Measurements from ENCODE around the gene IZUMO4.

Gene IZUMO4

DNA sequence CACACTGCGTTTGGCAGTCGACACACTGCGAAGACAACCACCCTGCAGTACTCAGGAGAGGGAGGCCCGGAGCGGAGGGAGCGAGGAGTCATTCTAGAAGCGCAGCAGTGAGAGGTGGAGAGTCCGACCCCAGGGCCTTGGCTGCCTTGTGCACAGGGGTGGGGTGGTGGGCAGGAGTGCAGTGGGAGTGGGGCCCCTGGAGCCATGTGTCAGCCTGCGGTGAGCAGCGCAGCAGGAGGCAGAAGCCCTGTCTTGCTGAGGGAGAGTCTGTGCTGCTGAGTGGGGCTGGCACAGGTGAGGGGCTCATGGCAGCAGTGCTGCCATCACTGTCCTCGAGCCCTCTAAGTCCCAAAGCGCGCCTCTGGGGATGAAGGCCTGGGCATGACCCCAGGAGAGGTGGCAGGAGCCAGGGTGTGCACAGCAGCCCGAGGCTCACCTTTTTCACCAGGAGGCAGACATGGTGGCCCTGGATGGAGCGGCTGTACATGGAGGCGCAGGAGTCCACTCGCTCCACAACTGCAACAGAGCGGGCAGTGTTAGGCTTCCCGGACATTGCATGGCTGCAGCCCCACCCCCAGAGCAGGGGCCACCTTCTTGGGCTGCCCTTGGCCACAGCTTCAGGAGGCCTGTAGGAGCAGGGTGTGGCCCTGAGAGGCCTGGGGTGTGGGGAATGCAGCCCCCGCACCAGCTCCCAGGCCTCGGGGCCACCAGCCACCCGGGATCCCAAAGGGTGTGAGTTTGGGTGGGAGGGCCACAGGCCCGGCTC lies 11.7 kb downstream of the IZUMO4 start:
- no peak for DNase-seq (ENCODE audit: low spot score)

DNA sequence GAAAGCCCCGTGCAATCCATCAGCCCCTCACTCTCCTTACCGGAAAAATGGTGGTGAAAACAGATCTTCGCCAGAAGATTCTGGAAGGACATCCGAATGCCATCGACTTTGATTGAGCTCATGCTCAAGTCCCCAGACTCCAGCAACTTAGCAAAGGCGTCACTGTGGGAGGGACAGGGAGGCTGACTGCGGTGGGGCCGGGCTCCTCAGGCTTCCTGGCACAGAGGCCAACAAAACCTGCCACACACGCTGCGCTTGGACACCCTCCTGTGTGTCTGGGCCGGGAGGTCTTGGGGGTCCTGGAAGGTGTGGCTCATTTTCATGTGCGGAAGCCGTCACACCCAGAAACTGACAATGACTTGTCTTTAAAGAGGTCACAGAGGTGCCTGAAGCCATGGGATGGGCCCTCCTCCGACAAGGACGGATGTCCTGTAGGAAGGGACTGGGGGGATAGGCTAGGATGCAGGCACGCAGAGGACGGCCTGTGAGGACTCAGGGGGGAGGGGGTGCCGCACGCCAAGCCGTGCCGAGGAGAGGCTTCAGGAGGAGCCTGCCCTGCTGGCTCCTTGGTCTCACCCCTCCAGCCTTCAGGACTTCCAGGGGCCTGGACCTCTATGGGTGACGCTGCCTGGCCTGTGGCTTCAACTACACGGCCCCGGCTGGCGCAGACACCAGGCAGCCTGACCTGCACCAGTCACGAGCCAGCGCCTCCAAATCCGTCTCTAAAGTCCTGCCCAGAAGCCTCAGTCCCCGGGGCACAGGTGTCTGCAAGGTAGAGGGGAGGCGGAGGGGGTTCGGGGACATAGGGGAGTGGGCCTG lies 12.5 kb downstream of the IZUMO4 start:
- no peak for DNase-seq (ENCODE audit: low spot score)

DNA sequence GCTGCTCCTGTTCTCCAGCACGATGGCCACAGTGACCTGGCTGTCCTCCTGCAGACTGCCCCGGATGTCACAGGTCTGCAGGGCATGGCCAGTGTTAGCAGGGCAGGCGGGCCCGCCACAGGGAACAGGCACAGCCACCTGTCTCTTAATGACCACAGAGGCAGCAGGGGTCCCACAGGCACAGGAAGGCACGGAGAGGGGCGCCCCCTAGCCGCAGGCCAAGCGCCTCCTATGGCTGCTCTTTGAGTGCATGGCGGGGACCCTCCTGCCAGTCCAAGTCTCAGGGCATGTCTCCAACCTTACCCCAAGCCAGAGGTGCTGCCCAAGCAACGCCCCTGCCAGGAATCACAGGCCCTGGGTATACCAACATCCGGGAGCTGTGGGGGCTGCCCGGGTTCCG lies 14.1 kb downstream of the IZUMO4 start:
- DNase-seq (ENCODE audit: low spot score): no peak

DNA sequence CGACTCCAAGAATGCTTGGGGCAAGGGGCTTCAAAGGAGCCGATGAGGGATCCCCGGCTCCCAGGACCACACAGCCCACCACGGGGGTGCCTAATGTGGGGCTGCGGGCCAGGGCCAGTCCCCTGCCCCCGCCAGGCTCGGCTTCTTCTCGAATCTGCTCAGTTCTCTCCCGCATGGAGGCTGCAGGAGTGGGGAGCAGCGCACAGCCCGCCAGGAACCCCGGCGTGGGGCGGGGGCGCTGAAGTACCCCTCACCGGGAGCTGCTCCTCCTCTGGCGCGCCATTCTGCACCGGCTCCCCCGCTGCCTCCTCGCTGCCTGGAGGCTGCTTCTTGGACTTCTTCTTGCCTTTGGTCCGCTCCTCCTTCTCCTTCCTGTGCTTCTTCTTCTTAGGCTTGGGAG lies 14.7 kb downstream of the IZUMO4 start:
- DNase-seq (ENCODE audit: low spot score): no peak

DNA sequence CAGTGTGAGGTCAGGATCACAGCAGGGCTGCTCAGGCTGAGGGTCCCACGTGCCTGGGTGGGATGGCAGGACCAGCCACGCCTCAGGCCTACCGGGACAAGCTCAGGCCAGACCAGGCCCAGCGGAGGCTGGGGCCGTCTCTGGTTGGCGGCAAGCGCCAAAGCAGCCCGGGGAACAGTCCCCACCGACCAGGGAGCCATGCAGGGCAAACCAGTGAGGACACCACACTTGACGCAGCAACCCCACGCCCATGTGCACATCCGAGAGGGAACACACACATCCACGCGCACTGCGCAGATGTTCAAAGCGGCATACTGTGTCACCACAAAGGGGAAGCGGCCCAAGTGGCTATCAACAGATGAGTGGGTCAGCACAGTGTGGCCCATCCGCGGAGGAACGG lies 15.2 kb downstream of the IZUMO4 start:
- no peak for DNase-seq (ENCODE audit: low spot score)

DNA sequence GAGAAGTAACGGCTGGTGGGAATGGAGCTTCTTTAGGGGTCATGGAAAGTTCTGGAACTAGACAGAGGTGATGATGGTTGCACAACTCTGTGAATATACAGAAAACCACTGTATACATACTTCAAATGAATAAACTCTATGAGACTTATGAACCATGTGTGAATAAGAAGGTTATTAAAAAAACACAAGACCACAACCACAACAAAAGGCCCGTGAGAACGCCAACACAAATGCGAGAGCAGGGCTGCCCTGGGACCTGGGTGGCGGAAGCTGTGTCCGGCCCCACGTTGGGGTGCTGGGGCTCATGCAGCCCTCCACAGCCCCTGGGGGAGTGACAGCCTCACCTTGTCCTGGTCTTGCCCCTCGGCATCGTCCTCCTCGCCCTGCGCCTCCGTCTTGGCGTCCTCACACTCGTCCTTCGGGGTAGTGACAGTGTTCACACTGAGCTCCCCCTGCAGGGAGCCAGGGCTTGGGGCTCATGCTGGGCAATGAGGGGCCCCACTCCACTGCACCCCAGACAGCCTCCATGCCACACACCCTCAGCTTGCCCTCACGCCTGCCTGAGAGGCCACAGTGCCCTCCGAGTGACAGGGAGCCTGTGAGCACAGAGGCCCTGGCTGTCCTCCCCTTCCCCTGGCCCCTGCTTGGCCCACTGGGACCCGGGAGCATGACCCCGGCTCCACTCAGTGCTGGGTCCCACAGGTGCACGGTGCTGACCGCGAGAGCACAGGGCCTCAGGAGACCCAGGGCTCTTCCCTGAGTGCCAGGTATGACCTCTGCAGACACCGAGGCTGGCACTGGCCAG lies 16.0 kb downstream of the IZUMO4 start:
- peak; percentile 19 for DNase-seq (ENCODE audit: low spot score)

DNA sequence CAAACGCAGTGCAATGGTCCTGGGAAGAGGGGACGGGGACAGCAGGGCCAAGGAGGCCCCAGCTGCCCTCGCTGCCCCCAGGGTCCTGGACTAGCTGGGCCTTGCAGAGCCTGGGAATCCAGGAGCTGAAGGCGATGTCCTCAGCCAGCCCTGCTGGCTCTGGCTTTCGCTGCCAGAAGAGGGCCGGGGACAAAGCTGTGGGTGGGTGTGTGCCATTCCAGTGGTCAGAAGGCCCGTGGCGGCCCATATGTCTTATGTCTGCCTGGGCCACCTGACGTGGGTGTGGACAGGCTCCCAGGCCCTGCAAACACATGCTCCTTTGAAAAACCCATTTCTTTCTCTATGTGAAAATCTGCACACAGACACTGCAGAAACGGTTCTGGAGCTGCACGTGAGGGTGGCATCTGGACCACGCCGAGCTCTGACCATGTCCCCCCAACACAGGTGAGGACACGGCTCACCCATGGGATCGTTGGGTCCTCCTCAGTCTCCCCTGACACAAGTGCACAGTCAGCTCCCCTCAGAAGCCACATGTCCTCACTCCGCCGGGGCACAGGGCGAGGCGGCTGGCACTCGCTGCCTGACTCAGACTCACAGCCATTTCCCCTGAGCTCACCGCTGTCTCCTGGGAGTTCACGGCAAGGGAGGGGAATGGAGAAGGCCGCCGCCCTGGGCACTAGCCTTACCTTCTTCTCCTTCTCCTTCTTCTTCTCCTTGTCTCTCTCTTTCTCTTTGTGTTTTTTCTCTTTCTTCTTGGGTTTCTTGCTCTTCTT lies 16.9 kb downstream of the IZUMO4 start:
- no peak for DNase-seq (ENCODE audit: low spot score)

DNA sequence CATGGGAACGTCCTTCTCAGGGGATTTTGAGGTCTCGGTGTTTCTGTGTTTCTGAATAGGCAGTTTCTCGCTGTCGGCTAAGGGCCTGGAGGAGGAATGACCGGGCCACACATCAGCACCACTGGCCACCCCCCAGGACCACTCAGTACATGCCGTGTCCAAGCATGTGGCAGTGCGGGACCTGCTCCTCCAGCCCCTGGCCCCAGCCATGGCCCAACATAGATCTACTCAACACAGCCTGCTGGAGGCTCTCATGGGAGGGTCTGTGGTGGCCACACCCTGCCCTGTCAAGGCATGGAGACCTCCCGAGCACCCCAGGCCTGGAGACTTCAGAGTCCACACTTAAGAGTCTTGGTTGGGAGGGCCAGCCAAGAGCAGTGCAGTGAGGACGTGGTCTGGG lies 17.5 kb downstream of the IZUMO4 start:
- DNase-seq (ENCODE audit: low spot score): no peak

DNA sequence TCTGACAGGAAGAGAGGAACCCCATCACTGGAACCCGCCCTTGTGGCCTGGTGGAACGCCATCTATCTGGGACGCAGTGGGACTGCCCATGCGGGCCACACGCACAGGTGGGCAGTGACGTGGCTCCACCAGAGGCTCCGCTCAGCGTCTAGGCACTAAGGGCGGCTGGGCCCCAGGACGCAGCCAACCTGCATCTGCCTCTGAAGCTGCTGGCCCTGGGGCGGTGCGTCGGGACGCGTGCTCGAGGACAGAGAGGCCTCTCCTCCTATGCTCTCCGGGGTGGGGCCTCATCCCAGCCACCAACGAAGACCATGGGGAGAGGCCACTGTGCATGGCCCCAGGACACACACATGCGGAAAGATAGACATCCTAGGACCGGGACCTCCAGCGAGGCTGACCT lies 18.1 kb downstream of the IZUMO4 start:
- no peak for DNase-seq (ENCODE audit: low spot score)

DNA sequence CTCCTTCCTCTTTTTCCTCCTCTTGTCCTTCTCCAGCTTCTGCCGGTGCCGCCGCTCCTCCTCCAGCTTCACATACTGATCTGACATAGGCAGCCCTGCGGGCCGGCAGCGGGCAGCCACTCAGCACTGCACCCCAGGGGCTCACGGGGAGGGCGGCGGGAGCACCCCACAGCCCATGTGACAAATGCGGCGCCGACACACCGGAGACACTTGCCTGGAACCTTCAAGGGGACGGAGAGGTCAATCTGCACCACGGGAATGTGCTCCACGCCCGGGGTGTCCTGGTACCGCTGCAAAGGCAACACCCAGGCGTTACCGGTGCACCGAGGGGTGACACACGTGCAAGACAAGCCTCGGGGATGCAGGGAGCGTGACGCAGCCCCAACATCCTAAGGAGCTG lies 18.6 kb downstream of the IZUMO4 start:
- DNase-seq (ENCODE audit: low spot score): no peak

DNA sequence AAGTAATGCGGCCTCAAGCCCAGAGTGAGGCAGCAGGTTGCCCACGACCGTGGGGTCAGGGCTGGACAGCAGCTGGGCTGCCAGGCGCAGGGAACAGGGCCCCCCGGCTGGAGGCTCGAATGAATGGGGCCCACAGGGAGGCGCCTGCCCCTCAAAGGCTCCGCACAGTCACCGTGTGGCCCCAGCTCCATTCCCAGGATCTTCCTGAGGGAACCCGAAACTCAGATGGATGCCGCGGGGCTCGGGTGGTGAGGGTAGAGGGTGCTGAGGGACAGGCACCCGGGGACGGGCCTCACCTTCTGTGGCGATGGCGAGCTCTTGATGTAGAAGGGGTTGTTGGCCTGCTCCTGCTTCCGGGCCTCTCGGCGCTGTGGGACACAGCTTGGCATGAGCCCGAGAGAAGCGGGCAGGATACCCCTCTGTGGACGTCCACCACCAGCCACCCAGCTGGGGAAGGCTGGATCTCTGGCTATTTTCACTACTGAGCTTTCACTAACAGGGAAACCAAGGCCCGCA lies 19.3 kb downstream of the IZUMO4 start:
- no peak for DNase-seq (ENCODE audit: low spot score)

DNA sequence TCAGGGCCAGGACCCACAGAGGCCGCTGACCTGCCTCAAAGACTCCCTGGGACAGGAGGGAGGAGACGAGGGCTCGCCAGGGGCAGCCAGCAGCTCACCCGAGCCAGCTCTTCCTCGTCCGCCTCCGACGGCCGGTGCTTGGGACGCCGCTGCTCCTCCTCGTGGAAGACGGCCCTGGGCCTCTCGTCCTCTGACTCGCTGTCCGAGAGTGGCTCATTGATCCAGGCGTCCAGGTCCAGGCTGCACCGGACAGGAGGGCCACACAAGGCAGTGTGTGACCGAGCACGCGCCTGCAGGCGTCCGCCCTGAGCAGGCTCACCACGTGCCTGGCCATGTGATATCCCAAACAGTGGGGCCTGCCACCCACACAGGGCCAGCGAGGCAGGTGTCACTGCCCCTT lies 19.8 kb downstream of the IZUMO4 start:
- DNase-seq (ENCODE audit: low spot score): no peak

DNA sequence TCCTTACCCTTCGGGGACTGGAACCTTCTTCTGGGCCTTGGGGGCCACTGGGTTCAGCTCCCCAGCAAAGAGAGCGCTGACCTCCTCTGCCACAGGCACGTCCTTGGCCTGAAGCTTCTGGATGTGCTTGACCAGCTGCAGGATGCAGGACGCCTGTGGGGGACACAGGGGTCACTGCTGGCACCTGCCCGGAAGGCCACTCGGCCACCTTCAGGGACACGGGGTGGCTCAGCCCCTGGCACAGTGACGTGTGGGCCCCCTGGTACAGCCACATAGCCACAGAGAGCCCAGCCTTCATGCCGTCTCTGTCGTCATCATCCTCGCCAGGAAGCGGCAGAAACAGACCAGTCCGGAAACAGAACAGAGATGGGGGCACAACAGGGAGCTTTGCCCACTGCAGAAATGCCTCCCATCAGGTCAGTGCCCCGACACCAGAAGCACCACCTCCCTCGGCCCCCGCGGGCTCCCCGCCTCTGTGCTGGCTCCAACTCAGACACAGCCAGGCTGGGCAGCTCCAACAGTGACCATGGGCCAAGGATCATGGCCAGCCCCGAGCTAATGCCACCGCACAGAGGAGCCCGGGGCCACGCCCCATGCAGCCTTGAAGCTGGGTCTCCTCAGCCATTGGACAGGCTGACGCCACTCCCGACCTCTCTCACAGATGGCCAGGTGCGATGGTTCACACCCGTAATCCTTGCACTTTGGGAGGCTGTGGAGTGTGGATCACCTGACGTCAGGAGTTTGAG lies 20.7 kb downstream of the IZUMO4 start:
- DNase-seq (ENCODE audit: low spot score): no peak

DNA sequence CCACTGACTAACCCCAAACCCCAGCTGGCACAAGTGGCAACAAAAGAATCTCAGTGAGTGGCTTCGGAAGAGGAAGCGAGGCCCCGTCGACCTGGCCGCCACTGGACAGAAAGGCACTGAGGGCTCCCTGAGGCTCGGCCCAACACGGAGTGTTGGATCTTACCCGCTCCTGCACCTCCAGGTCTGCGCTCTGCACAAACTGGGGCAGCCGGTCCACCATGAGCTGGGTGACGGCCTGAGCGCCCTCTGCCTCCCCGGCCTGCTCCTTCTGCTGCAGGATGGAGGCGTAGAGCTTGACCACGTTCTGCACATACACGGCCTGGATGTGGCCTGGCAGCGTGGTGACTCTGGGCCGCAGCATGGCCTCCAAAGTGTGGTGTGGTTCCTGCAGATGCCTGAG lies 21.7 kb downstream of the IZUMO4 start:
- no peak for DNase-seq (ENCODE audit: low spot score)

DNA sequence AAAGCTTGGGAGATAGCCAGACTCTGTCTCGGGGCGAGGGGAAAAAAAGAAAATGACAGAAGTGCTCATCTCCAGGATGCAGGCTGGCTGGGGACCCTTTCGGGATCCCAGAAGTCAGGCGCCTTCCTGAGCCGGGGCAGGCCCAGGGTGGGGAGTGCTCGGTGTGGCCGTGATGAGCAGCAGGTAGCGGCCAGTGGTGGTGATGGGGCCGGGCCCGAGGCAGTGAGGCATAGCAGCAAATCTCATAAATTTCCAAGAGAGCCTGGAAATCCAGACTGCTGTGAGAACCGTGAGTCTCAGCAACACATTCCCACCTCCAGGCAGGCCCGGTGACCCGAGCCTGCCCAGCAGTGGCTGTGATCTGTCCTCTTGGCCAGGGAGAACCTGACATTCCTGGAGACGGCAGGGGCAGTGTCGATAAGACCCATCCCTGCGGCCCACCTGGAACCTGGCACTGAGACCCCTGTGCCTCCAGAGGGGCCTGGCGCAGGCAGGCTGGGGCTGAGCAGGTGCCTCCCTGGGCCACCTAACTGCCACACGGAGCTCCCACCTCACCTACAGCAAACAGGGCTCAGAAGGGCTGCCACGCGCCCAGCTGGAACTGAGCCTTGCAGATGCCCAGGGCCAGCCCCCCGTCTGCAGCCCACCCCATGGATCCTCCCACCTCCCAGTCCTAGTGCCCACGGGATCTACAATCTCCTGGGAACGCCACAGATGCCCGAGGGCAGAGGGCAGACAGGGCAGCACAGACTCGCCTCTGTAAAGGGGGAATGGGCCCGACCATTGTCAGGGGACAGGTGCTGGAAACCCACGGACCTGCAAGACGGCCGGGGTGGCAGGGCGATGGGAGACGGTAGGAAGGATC lies 23.4 kb downstream of the IZUMO4 start:
- no peak for DNase-seq (ENCODE audit: low spot score)

DNA sequence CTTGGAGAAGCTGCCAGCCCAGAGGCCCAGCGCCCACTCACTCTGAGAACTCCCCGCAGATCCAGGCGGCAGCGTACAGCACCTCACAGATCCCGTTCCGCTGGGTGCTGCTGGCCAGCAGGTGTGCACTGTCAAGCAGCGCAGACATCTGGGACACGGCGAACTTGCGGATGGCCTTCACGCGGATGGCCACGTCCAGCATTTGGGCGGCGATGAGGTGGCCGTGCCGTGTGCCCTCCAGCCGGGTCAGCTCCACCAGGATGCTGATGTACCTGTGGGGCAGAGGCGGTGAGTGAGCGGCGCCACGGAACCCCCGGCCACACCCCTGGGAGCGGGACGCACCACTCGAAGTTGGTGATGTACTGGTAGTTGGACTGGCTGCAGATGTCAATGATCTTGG lies 24.1 kb downstream of the IZUMO4 start:
- no peak for DNase-seq (ENCODE audit: low spot score)

DNA sequence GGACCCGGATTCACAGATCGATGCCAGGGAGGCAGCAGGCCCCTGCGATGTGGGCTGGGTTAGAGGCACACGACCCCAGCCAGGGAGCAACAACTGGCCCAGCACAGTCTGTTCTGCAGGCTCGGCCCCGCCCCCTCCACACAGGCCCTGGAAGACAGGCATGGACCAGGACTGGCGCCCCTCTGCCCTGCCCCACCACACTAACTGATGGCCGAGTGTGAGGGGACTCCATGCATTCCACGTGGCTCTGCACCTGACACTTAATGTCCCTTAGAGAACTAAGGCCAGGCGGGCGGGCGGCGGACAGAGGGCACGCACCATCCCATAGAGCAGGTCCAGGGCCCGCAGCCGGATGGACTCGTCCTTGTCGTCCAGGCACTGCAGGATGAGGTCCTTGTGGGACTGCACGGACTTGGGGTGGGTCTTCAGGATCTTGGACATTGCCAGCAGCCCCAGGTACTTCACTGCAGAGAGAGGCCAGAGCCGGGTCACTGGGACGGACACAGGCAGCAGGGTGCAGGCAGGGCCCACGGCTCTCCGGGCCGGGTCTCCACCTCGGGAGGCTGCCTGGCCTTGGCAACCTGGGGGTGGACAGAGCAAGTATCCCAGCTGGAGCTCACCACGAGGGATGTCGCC lies 24.8 kb downstream of the IZUMO4 start:
- no peak for DNase-seq (ENCODE audit: low spot score)

DNA sequence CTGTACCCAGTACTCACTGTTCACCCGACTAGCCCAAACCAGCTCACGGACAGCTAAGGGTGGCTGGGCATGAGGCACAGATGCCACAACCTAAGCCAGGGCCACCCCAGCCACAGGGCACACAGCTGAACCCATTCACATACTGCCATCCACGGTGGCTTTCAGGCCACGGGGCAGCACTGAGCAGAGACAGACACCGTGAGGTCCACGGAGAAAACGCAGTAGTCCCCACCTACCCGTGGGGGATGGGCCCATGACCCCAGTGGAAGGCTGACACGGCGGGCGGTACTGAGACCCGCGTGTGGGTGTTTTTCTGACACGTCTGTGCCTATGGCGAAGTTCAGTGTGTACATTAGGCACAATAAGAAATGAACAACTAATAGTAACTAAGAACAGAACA lies 25.5 kb downstream of the IZUMO4 start:
- DNase-seq (ENCODE audit: low spot score): no peak

DNA sequence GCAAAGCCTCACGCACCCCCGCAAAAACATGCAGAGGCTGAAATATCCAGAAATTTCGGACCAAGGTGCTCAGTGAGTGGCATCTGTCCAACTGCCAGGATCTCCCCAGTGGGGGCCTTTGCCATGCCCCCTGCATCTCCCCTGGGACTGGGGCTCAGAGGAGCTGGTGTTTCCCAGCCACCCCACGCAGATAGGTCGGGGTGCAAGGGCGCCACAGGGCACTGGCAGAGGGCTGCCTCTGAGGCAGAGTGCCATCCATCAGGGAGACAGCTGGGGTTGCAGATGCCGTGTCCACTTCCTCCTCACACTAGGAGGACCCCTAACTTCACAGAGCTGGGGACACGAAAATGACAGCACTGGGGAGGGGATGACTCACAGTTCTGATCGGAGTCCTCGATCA lies 26.3 kb downstream of the IZUMO4 start:
- no peak for DNase-seq (ENCODE audit: low spot score)
